HK-2 (cell line): ENCODE measurements around the gene MYOZ3.

Experiments
- DNase-seq: peaks from one replicate; pipeline ENCODE4 v3.0.0-alpha.2; 2018; ENCODE audit not compliant: unreplicated experiment

The MYOZ3 gene, protein sequence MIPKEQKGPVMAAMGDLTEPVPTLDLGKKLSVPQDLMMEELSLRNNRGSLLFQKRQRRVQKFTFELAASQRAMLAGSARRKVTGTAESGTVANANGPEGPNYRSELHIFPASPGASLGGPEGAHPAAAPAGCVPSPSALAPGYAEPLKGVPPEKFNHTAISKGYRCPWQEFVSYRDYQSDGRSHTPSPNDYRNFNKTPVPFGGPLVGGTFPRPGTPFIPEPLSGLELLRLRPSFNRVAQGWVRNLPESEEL

DNA sequence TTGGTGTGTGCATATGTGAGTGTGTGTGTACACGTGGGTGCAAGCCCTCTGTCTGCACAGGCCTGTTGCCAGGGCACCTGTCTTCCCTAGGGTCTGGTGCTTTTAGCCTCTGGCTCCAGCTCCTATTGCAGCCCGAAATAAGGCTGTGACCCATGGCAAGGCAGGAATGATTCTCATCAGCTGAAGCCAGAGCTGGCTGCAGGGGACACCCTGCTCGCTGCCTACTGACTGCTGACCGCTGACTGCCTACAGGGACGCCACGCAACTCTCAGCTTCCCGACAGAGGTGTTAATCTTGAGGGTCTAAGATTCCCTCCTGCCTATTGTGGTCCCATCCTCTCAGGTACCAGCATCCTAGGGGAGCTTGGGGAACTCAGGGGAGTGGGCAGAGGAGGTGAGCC lies at the start of gene MYOZ3:
Gene MYOZ3 (plus strand): TSS at position 166 of the 400 bp plus-strand sequence. CDS start 1,691 bp downstream, outside the sequence.
- no peak for DNase-seq

DNA sequence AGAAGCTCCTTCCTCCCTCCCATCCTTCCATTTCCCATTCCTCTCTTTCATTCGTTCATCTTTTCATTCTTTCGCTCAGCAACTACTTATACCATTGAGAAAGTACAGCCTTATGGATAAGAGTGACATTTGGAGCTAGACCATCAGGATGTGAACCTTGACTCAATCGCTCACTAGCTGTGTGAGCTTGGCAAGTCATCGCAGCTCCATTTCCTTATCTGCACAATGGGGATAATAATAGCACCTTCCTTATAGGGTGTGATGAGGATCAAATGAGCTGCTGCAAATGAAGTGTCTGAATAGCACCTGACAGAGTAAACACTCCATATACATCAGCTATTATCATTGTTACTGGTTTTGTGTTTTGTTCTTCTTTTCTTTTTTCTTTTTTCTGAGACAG lies 48.6 kb upstream of the MYOZ3 start:
- DNase-seq, result no peak

DNA sequence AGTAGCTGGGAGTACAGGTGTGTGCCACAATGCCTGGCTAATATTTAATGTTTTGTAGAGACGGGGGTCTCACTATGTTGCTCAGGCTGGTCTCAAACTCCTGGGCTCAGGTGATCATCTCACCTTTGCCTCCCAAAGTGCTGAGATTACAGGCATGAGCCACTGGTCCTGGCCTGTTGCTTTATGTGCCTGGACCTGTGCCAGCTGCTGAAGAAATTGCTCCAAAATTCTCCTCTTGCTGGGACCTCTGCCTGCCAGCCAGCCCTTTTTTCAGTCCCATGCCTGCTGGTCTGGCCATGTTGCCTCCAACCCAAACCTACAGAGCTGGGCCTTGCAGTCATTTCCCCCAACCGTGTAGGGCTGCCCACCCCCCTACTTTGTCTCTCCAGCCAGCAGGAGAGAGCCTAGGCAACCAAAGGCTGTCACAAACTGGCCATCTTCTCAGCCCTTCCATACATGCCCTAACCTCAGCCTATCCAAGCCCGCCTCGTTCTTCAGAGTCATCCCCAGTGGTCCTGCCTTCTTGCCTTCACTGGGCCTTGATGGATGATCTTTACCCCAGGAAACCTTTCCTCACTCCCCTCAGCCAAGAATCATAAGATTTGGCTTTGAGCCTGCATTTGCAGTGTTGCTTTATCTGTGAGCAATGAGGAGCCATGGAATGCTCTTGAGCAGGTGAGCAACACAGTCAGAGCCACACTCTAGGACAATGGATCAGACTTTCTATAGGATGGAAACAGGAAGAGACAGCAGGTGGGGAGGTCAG lies 48.0 kb upstream of the MYOZ3 start:
- DNase-seq, result no peak

DNA sequence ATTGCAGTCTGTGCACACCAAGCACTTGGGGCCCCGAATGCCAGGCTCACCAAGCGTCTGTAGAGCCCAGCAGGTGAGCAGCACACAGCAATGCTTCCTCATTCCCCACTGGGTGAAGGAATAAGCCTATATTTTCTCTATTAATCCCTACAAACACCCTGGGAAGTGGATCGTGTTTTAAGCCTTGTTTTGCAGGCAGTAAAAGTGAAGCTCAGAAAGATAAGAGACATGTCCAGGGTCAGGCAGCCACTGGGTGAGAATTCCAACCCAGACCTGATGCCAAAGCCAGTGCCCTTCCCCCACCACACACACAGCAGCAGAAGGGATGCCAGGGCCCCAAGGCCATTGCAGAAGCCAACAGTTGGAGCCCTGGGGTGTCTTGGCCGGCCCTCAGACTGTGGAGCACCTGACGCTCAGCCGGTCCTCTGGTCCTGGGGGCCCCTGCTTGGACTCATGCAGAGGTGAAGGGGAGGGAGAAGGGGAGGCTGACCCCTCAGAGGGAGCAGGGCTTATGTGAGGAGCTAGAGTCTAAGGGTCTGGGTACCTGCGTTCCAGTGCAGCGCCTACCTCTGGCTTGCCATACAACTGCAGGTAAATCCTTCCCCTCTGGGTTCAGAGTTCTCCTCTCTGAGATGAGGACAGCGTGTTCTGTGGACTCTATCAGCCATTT lies 46.9 kb upstream of the MYOZ3 start:
- no peak for DNase-seq

DNA sequence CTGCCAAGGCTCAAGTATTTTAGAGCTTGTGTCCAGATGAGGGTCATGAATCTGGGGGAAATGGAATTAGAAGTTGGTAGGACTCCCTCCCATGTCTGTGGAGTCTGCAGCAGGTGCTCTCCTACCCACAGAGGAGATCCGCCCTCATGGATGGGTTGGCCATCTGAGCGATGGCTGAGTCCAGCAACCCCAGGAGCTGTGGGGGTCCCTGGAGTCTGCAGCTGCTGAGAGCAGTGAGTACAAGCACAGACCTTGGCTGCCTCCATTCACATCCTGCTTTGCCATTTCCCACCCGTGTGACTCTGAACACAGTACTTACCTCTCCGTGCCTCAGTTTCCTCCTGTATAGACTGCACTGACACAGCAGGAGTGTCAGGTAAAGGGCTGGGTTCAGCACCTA lies 46.4 kb upstream of the MYOZ3 start:
- DNase-seq, result no peak

DNA sequence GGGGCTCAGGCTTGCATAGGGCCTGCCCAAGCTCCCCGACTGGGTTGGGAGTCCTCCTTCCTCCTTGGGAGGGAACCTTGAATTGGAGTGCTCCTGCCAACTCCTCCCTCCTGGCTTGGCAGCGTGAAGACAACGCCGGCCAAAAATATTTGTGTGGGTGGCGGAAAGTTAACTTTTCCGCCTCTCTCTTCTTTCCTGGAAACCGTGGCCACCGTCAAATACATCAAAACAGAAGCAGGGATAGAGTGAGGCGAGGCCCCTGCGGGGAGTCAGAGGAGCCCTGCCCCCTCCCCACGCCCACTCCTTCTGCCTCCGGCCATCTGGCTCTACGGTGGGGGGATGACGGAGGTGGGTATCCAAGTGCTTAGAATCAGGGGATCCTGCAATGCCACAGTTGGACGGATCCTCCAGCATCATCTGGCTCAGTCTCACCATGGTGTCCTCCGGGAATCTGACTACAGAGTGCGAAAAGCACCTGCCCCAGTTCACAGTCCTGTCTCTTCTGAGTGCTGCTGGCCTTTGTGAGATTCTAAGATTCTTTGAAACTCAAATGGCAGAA lies 45.8 kb upstream of the MYOZ3 start:
- no peak for DNase-seq

DNA sequence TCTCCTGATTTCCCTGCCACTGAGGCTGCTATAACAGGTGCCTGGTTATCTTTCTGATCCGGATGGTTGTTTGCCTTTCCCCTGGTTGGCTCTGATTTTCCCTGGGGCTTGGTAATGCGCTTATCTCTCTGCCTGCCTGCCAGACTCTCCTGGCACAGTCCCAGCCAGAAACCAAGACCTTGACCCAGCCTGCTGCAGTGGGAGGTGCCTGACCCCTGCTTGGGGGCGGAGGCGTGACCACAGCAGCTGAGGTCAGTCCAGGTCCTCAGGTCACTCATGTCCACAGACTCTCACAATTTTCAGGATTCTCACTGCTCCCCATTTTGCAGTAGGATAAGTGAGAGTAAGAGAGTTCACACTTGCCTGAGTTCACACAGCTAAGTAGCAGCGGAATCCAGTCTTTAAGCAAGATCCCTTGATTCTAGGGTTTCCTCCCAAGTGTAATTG lies 45.0 kb upstream of the MYOZ3 start:
- DNase-seq, result no peak

DNA sequence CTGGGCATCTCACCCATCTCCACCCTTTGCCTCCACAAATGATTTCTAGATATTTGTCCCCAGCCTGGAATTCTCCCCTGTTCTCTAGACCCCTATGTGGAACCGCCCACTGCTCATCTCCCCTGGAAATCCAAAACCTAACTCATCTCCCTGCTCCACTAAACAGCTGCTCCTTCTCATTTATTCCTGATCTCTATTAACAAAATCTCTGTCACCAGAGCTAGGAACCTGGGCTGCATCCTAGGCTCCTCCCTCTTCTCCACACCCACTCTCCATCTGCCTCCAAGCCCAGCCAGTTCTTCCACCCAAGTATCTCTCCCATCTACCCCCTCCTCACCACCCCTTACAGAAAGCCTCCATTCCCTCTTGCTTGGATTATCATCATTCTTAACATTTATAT lies 44.5 kb upstream of the MYOZ3 start:
- no peak for DNase-seq

DNA sequence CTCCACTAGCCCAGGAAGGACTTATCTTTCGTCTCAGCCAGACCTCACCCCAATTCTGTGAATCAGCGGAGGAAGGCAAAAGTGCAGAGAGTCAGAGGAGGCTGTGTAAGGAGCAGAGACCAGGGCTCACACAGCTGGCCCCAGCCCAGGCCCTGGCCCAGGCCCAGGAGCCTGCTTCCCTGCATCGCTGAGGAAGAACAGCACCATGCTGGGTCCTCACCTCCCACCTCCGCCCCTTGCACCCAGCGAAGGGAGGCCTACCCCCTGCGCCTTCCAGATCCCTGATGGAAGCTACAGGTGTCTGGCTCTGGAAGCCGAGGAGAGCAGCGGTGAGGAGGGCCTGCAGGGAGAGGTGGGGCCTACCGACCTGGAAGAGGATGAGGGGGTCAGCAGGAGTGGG lies 42.9 kb upstream of the MYOZ3 start:
- DNase-seq, result no peak

DNA sequence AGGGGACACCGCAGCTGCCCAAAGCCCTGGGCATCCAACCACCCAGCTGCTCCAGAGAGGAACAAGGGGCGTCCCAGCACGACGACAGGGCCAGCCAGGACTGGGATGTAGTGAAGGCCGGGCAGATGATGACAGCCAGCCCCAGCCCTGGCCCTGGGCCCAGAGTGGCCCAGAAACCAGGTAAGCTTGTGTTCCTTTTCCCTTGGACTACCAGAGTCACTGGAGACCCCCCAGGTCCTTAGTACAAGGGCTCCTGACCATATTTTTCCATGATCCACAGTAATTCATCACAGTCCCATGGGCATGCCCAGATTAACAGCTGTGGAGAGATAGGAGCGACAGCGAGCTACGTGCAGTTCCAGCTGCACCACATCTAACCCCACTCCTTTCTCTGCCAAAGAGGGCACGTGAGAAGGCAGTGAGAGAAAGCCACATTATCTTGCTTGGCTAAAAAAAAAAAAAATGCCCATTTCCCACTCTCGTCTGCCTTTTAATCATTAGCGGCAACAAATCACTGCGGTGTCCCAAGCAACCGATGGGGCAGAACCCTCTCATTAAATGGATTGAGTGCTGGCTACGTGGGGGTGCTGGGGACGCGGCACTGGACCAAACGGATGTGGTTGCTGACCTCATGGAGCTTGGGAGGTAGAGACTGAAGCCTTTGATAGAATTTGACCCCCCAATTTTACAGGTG lies 42.3 kb upstream of the MYOZ3 start:
- peak; percentile 71 for DNase-seq

DNA sequence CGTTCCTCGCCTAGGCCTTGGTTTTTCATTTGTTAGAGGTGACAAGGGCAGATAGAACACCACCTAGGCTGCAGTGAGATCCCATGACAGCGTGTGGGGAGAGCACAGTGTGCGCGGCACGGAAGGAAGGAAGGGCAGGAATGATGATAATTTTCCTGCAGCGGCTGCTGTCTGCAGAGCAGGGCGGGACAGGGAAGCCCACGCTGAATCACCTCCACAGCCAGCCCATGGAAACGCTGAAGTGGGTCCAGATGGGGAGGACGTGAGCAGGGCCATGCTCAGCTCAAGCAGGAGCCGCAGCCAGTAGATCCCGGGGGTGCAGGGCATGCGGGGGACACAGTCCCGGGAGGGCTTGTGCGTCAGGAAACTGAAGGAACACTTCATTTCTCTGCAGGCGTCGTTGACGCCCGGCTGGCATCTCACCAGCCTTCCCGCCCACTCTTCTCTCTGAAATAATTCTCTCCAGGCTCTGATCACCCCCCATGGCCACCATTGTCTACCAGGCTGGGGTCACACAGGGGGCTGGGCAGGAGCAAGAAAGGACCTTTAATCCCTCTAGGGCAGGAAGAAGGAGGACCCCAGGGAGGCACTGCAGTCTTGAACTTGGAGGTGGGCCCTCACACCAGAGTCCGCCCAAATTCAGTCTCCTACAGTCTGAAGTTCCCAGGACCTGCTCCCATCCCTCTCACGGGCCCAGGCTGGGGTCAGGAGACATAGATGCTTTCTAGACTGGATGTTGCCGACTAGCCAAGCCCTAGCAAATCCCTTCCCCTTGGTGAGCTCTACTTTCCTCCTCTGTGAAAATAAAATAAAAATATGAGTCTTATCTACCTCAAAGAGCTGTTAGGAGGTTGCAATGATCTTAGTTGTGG lies 41.5 kb upstream of the MYOZ3 start:
- DNase-seq, result peak; percentile 70

DNA sequence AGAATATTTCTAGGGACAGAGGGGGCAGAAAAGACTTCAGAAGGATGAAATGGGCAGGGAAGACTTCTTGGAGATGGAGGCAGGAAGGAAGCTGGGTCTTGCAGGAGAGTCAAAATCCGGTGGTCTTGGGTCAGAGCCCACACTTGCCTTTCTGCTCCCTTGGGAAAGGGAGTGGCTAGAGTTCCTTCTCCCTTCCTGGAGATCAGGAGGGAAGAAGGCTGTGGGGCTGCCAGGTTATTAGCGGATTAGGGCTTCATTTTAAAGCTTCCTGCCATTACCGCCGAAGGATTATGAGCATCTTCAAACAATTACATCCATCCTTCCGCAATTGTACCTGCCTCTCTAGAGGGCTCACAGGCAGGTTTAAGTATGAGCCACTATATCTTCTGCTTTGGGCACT lies 39.8 kb upstream of the MYOZ3 start:
- DNase-seq, result no peak

DNA sequence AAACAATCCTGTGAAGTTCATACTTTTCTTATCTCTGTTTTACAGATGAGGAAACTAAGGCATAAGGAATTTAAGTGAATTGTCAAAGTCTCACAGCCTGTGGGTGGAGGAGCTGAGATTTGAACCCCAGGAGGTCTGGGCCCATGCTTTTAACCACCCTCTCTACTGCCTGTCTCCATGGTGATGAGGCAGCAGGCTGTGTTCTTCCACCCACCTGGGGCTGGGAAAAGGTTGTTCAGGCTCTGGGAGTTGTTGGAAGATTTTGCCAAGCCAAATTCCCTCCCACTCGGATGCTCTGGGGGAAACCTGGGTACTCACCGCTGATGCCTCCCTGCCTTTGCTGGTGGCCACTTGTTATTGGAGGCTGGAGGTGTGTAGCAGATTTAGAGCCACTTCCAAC lies 38.9 kb upstream of the MYOZ3 start:
- no peak for DNase-seq

DNA sequence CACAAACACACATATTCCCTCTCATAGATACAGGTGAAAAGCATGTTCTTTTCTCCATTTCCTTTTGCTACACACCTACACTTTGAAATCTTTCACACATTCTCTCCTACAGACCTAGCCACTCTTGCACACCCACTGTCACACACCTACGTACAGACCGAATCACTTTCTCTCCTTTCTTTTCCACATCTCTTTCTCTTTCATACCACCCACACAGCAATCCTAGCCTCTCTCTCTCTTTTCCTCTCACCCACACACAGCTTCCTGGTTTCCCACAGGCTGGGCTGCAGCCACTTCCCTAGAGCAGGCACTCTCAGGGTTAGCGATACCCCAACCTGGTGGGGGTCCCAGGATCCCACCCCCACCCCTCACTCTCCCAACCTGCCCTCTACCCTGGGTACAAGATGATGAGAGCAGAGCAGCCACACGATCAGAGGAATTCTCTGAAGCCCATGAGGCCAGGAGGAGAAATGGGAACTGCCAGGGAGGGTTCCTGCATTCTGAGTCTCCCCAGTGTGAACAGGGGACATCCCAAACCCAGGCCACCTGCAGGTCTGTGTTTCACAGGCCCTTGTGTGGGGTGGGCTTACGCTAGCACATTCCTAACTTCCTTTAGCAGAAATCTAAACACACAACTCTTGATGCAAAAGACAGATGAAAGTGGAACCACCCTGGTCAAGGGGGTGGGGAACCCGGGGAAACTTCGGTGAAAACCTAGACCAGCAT lies 37.7 kb upstream of the MYOZ3 start:
- no peak for DNase-seq

DNA sequence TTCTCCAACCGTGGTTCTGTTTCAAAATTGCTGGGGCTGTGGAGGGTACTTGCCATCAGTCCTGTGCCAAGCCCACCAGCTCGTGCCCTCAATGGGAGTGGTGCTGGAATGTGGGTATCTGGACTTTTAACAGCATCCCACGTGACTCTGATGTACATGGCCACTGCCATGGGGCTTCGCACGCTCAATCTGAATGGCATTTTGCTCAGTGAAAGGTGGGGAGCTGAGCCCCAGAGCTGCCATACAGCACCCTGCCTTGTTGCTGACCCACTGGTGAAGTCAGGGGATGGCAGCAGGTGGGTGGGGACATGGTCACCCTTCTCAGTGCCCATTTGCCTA lies 37.2 kb upstream of the MYOZ3 start:
- no peak for DNase-seq

DNA sequence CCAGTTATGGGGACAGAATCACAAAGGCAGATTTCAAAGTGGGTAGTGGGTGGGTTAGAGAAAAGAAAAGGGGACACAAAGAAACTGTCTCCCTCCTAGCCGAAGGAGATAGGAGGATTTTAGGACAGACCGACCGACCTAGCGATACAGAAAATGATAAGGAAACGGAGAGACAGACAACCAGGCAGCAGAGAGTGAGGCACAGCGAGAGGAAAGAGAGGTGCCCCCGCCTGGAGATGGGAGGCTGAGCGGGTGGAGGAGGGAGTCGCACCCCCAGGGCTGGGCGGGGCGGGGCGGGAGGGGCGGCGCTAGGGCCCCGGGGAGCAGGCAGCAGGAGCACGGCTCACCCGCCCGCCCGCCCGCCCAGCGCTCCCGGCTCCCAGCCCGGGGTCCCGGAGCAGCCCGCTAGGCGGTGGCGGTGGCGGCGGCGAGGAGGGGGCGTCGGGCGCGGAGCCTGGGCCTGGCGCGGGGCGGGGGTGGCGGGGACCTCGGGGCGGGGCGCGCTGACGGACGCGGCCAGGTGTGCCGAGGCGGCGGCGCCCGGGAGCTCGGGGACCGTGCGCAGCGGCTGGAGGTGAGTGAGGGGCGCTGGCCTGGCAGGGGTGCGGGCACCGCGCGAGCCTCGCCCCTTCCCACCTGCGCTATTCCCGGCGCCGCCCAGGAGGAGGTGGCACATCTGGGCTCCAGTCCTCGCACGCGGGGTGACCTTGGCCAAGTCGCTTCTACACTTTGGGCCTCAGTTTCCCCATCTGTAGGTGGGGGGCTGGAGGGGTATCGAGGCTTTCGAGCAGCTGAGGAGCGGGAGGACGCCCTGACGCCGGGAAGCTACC lies 36.5 kb upstream of the MYOZ3 start:
- no peak for DNase-seq

DNA sequence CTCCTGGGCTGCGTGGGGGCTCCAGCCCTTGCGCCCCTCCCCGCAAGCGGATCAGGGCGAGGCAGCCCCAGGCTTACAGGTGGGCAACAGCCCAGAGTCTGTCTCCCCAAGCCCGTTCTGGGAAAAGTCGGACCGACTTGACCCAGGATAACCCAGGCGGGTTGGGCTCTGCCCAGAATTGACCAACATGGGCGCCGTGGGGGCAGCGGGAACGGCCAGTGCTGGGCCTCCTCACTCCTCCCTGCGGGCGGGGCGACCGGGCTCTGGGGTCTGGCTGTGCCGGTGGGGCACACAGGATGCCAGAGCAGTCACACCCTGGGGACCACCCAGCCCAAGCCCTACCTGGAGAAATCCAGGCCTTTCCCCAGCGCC lies 35.9 kb upstream of the MYOZ3 start:
- DNase-seq, result no peak

DNA sequence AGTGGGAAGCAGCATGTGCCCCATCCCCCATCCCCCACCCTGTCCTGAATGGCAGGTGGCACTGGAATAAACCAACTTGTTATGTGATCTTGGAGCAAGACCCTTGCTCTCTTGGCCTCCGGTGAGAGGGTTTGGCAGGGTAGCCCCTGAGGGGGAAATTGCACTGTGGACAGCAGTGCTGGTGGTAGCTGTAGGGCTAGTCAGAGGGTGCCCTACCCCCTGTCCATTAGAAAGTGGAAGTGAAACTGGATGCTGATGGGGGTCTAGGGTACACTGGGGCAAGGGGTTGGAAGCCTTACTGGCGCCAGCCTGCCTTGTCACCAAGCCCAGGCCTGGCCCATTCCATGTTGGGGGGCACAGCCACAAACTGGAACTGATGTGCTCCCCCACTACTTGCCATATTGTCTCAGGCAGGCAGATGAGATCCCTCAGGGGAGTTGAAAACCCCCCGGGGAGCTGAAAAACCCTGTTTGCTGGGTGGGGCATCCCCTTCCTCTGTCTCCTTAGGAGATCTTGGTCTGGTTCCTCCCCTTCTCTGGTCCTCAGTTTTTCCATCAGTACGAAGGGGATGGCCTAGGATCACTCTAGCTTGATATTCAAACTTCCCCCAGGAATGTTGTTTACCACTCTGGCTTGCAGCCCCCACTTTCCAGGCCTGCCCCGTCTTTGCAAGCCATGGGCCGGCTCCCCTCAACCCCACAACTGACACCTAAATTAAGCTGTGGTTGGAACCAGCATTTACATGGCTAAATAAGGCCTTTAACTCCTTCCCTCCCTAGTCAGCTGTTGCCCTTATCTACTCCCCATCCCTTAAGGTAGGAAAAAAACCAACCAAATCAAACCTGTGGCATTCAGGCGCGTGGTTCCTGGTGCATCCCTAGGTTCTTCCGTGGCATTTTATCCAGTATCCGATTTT lies 35.0 kb upstream of the MYOZ3 start:
- DNase-seq, result no peak

DNA sequence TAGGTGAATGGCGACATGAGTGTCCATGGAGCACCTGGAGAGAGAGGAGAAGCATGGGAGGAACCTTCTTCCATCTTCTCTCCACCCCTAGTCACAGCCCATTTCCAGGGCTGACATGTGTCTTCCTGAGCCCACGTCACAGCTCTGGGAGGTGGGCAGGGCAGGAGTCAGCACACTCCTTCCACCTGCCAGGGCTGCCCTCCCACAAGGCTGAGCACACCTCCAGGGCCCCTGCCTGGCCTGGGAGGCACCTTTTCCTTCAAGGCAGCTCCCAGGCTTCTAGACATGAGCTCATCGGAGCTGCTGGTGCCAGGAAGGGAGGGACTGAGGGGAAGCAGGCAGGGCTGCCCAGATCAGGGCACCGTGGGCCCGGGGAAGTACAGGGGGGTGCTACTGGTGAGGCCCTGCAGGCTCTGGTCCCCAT lies 34.2 kb upstream of the MYOZ3 start:
- DNase-seq, result no peak
